PC-9 (cell line): ENCODE measurements around the gene CNTFR.

Experiments used
- CTCF ChIP-seq: fragments of 200-600 bp; sonication (generic); conservative IDR thresholded peaks from 2 replicates; pipeline ENCODE4 v1.6.1; 2017; ENCODE audit warnings: mixed run types, antibody characterized with exemption, mild to moderate bottlenecking, moderate library complexity
- EZH2 ChIP-seq: fragments of 200-600 bp; sonication (generic); IDR thresholded peaks from 2 replicates; pipeline ENCODE4 v1.8.0; 2017; ENCODE audit warnings: antibody characterized with exemption, low read depth

GRCh38 chr9:34507966-34508365 is 81.6 kb downstream of the CNTFR start:
- TF ChIP-seq CTCF (no peak), EZH2 (no peak)
